Heart left ventricle (tissue), 13 donors: ENCODE measurements around the gene CA9.

Source experiments
- POLR2A ChIP-seq, 2 donors: fragments of 450-650 bp; IDR thresholded peaks; one replicate each; pipeline ENCODE4 v1.6.1; 2017; ENCODE audit warnings: antibody characterized with exemption in 2 of 2, mild to moderate bottlenecking in 2 of 2, moderate library complexity in 2 of 2
- TF ChIP-seq, protein P1 (sequence below), 12 donors: fragments of 200-600 bp; sonication (generic) in 4 of 12; IDR thresholded peaks; one replicate each; pipeline versions ENCODE4 v1.5.0 to v1.8.0; 2018 to 2022; ENCODE audit warnings: antibody characterized with exemption in 12 of 12, mild to moderate bottlenecking in 5 of 12
- donor health status: ischemic (EF 13 %, LVEDD 7.1; RV severe dilation, severe dysfunction).
- donor health status: DM: no; HTN: yes; CAD: no.
- donor health status: DM: no; HTN: no; CAD: no.
- donor health status: ischemic (EF 25% LVEDD 6.9; RV normal size, moderate dysfunction).
- donor health status: ischemic (EF 25% LVEDD 5.7; RV mildly dilated, moderate dysfunction).
- donor health status: ischemic (EF 35%, LVEDD 5.7; RV mildly dilated, moderate dysfunction).
- donor health status: nonischemic (EF 11% LVEDD 7.7; RV severe dilation, severe dysfunction).
- donor health status: DM: yes; HTN: yes; CAD: no.
- donor health status: PGD.
- donor health status: ischemic (EF 29% LVEDD 5.4; RV normal size, mild dysfunction).
- donor health status: nonischemic (EF 23%, LVEDD 6.1; RV moderate dilation, normal function).

DNA sequence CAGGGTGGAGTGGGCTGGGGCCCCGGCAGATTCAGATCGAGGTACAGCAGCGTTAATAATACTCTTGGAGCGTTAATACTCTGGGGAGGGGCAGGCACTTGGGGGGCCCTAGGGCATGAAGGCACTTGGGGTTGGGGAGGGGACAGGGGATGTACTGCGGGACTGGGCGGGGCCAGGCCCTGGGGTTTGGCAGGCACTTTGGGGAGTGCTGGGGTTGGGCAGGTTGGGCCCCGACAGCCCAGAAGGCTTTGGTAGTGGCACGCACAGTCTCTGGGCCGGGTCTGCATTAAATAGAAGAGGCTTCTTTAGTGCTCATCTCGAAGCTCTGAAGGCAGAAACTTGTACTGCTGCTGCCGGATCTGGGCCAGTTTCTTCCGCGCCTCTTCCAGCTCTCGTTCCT, 23.8 kb downstream of the CA9 start:
- TF ChIP-seq POLR2A (IDR thresholded peaks at IDR 0.05), result no peak
- TF ChIP-seq, protein P1, sequence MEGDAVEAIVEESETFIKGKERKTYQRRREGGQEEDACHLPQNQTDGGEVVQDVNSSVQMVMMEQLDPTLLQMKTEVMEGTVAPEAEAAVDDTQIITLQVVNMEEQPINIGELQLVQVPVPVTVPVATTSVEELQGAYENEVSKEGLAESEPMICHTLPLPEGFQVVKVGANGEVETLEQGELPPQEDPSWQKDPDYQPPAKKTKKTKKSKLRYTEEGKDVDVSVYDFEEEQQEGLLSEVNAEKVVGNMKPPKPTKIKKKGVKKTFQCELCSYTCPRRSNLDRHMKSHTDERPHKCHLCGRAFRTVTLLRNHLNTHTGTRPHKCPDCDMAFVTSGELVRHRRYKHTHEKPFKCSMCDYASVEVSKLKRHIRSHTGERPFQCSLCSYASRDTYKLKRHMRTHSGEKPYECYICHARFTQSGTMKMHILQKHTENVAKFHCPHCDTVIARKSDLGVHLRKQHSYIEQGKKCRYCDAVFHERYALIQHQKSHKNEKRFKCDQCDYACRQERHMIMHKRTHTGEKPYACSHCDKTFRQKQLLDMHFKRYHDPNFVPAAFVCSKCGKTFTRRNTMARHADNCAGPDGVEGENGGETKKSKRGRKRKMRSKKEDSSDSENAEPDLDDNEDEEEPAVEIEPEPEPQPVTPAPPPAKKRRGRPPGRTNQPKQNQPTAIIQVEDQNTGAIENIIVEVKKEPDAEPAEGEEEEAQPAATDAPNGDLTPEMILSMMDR (IDR thresholded peaks at IDR 0.05), result no peak
